Measurements from ENCODE around the gene GPR176. TPM values are rescaled to one million over a fixed set of nuclear protein-coding genes. Genes with fewer than 3 reads are reported as not detected.

Gene GPR176
- total RNA-seq, 1 donor from 2014 or later = 78.3 TPM

DNA sequence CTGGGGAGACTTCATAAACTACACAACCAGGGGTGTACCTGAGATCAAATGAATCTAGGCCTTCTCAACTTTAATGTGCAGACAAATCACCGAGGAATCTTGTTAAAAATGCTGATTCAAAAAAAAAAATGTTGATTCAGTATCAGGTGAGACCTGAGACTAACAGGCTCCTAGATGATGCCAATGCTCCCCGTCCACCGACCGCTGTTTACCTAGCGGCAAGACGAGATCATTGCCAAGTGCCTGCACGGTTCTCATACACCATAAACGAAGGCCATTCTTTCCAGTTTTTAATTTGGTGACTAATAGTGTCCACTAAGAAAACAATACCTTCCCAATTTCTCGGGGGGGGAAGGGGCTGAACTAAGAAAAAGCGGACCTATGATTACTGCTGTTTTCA lies 134.9 kb downstream of the GPR176 start:
- no peak for DNase-seq (ENCODE audit: low read depth, low spot score)

DNA sequence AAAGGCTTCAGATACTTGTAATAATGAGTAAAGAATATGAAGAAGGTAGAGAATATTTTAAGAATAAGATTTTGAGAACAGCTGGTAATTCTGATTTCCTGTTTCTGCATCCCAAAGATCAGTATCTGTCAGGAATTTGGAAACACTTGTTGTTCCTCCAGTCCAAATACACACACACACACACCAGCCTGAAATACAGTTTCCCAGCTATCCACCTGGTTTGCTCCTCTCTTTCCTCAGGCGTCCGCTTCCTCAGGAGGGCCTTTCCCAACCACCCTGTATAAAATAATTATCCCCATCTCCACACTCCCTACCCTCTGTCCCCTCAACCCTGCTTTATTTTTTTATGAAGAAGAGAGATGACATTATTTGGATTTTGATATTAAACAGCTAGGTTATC lies 135.4 kb downstream of the GPR176 start:
- no peak for DNase-seq (ENCODE audit: low read depth, low spot score)

DNA sequence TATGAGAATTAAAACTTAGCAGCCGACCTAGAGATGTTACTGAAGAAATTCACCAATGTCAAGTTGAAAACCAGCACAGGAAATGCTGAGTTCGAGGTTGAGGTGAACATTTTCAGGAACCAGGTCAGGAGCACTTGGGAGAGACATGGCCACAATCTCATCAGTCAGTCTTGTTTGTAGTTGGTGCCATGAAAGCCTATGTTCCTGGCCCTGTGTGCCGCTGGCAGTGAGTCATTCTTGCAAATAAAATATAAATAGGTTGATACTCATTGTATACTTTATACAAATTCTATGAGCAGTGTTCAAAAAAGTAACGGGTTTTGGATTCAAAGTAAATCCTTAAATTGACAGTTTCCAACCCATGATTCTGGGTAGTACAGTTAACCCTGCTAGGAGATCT lies 135.9 kb downstream of the GPR176 start:
- DNase-seq (ENCODE audit: low read depth, low spot score) = no peak

DNA sequence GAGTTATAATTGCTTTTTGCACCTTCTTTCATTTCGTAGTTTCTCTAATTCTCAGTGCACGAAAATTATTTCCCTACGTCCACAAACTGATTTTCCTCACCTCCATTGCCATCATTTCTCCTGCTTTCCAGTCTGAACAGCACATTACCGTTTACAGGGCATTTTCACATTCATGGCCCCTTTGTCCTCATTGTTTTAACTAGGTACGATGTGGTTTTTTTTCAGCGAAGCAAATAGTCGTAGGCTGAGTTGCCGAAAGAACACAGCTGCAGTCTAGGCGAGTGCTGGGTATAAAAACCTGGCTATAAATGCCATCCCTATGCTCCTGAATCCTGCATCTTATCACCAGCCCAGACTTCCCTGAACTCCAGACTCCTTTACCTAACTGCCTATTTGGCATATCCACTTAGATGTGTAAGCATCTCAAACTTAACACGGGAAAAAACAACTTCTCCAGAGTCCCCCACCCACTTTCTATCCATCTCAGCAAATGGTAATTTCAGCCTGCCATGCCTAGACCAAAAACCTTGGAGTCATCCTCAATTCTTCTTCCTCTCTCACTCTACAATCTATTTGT lies 136.7 kb downstream of the GPR176 start:
- no peak for DNase-seq (ENCODE audit: low read depth, low spot score)

DNA sequence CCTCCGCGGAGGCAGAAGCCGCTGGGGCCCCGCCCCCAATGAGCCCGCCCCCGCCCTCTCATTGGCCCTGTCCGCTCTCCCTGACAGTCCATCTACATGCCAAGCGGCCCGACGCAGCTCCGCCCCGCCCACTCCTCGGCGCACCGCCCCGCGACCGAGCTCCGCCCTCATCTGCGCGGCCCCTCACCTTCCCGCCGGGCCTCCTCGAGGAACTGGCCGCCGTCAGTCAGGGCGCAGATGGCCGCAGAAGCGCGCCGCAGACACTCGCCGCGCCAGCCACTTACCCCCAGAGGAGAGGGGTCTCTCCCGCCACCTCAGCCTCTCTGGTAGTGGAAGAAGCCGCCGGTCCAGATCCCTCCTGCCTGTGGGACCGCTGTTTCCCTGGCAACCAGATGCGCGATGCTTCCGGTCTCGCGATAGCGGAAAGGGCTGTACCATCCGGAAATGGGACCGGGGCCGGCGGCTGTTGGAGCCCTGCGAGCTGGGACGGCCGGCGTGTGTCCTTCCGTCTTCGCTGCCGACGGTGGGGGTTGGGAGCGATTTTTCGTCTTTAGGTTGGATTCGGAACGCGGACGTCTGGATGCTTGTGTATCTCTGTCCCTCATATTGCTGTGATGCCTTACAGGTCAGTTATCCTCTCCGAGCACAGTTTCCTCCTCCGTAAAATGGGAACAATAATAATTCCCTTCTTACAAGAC lies 137.5 kb downstream of the GPR176 start, which contains the start of gene FSIP1:
Gene FSIP1 (minus strand): TSS at position 401 of the 698 bp plus-strand sequence. CDS start 6,317 bp downstream, outside the sequence.
- peak; percentile 76 for DNase-seq (ENCODE audit: low read depth, low spot score)

DNA sequence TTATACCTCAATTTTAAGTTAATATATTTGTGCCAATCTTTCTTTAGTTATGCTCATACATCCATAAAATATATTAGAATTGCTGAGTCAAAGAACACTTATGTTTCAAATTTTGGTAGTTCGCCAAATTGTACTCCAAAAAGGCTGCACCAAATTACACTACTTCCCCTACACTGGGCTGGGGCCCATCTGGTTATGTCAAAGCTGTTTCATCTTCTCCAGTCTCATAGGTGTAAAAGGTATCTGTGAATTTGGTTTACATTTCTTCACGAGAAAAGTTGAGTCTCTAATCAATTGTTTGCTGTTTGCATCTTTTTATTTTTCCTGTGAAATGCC lies 138.1 kb downstream of the GPR176 start:
- no peak for DNase-seq (ENCODE audit: low read depth, low spot score)

DNA sequence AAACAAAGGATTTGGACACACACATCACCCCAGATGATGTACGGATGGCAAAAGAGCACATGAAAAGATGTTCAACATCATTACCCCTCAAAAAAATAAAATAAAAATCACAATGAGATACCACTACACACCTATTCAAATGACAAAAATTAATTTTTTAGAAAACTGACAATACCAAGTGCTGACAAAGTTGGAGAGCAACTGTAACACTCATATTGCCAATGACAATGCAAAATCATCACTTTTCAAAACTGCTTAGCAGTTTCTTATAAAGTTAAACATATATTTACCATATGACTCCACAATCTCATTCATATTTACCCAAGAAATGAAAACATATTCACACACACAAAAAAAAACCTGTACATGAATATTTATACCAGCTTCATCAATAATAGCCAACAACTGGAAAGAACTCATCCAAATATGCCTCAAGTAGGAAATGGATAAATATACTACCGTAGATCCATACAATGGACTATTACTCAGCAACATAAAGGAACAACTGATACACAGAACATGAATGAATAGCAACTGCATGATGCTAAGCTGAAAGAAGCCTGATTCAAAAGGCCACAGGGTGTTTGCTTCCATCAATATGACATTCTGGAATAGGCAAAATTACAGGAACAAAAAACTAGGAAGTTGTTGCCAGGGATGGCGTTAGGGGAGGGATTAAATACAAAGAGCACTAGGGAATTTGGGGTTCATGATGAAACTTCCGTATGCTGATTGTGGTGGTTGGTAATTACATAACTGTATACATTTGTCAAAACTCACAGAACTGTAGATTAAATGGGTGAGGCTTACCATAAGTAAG lies 138.7 kb downstream of the GPR176 start:
- DNase-seq (ENCODE audit: low read depth, low spot score) = no peak

DNA sequence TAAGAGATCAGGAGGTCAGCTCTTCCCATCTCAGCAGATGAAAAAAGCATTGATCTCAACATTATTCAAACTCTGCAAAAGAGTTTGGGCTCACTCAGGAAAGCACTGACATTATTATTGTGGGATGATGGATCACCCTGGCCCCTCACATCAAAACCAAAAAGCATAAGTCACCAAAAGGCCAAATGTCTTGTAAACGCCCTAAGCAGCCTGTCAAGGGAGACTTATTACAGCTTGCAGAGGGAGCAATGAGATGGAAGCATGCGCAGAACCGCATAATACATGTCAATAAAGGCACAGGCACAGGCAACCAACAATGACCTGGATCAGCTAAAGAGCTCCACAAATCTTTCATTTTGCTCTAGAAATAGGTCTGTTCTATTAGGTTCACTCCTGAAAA lies 142.0 kb downstream of the GPR176 start:
- no peak for DNase-seq (ENCODE audit: low read depth, low spot score)

DNA sequence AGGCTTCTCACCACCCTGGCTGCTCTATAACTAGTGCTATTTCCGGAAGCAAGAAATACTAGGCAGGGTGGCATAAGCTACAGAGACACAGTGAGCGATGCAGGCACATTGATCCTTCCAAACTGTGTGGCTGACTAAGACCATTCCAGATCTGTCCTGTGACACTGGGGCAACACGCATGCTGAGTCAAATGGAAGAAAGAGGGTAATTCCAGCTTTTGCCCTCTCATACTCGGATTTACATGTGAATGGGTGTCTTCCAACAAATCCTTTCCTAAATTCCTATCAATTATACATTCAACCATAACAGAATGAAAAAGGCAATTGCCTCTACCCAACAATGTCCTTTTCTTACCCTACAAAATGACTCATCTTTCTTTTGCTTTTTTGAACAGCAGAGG lies 142.6 kb downstream of the GPR176 start:
- no peak for DNase-seq (ENCODE audit: low read depth, low spot score)

DNA sequence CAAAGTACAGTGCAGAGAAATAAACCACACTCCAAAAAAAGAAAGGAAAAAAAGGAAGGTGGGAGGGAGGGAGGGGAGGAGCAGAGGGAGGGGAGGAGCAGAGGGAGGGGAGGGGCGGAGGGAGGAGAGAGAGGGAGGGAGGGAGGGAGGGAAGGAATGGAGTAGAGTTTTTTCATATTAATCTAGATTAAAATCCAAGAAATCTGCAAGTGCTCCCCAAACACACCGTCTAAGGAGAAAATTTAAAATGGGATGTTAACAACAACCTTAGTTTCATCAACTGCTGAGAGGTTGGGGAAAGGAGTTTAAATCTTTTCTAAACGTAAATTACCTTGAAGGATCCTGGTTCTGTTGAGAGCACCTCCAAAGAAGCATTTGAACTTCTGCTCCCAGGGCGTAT lies 144.0 kb downstream of the GPR176 start:
- DNase-seq (ENCODE audit: low read depth, low spot score) = no peak

DNA sequence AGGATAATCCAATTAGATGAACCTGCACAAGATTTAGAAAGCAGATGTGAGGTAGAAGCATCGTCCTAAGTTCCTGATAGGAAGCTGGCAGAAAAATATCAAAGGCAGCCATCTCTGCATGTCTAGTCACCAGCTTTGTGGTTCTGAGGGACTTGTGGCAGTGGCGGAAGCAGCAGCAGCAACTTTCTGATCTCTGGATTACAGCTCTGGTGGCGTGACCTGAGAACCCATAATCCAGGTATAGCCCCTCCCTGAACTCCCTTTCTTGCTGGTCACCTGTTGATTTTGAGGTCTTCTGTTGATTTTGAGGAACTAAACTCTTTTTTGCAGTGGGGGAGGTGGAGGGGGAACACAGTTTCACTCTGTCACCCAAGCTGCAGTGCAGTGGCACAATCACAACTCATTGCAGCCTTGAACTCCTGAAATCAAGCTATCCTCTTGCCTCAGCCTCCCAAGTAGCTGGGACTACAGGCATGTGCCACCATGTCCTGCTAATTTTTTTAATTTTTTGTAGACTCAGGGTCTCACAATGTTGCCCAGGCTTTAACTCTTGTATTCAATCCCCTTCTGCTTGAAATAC lies 145.3 kb downstream of the GPR176 start:
- DNase-seq (ENCODE audit: low read depth, low spot score) = no peak

DNA sequence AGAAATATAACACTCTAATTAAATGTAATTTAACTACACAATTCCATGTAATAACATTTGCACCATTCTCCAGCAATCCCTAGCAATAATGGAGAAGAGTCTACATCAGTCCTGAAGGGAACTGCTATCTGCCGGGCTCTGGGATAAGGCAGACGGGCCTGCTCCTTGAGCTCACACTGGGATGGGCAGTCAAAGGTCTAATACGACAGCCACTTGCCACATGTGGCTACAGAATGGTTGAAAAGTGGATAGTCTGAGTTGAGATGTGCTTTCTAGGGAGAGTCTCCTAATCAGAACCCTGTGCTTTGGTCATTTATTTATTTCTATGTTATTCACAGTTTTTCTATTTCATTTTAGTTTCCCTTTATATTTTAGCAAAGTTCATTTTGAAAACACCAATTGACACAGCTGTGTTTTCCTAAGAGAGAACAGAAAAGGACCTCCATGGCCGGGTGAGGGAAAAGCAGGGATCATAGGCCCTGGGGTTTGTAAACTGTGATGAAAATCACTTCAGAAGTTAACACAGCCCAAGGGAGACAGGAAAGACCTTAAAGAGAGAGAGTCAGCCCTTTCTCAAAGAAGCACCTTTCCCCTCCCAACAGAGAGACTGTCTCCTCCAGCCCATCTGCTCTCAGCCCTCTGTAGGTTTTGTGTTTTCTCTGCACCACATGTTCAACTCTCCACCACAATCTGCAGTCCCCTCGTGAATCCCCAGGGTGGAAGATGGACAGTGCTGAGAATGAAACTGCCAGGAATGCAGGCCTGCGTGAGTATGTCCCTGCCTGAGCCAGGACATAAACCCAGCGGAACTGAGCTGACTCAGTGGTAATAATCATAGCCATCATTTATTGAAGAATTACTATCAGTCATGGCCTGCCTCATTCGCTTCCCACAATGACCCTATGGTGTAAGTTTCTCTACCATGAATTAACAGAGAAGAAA lies 149.0 kb downstream of the GPR176 start:
- DNase-seq (ENCODE audit: low read depth, low spot score) = no peak

DNA sequence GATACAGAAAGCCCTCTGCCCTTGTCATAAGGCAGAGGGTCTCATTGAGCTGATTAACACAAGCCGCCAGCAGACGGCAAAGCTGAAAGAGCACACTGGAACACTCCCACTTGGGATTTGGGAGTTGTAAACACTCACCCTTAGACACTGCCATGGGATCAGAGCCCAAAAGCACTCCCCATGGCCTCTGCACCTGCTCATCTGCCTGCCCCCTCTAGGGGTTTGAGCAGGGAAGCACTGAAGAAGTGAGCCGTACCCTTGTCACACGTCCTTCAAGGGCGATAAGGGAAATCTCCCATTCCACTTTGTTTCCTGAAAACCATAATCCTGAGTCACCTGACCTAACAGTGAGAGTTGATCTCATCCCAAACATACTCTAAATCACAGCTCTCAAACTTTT lies 152.1 kb downstream of the GPR176 start:
- DNase-seq (ENCODE audit: low read depth, low spot score) = no peak

DNA sequence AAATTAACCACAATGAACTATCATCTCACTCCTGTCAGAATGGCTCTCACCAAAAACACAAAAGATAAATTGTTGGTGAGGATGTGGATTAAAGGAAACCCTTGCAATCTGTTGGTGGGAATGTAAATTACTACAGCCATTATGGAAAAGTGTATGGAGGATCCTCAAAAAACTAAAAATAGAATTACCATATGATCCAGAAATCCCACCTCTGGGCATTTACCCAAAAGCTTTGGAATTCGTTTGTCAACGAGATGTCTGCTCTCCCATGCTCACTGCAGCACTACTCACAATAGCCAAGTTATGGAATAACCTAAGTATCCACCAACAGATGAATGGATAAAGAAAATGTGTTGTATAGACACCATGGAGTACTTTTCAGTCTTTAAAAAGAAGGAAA lies 159.1 kb downstream of the GPR176 start:
- no peak for DNase-seq (ENCODE audit: low read depth, low spot score)

DNA sequence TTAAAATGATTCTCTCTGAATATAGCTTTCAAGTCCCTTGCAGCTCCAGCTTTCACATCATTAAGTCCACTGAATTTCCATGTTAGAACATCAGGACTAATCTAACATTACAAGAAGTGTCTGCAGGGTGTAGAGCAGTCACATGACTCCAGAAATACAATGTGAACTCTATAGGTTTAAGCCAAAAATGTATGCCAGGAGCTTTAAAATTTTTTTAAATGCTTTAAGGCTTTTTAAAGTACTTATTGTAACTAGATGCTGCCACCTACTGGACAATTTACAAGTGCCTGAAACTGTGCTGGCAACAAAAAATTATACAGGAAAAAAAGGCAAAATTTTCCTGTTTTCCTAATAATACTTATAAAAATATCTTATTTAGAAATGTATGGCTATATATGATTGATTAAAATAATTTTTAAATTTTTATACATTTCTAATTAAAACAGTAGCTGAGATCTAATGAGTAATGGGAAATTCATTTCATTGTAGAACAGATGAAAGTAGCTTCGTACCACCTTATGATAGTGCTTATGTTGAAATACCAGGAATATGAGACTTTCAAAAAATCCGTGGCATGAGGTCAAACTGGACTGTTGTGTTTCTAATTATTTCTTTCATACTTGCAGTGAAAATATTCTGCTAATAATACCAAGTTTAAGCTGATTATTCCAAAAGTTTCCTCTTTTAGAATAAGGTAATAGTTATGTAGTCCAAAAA lies 163.1 kb downstream of the GPR176 start:
- DNase-seq (ENCODE audit: low read depth, low spot score) = peak; percentile 39

DNA sequence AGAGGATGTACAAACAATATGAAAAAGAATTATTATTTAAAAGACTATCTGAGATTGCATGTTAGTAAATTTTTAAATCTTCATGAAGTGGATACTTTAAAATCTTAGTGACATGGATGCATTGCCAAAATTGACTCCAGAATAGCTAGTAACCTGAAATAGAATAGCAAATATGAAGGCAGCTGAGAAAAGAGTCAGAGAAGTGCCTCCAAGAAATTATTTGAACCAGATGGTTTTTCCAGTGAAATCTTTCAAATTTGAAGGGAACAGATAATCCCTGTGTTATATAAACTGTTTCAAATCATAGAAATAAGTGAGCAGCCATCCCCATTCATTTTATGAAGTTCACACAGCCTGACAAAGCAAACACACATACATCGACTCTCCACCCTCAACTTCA lies 167.1 kb downstream of the GPR176 start:
- no peak for DNase-seq (ENCODE audit: low read depth, low spot score)

DNA sequence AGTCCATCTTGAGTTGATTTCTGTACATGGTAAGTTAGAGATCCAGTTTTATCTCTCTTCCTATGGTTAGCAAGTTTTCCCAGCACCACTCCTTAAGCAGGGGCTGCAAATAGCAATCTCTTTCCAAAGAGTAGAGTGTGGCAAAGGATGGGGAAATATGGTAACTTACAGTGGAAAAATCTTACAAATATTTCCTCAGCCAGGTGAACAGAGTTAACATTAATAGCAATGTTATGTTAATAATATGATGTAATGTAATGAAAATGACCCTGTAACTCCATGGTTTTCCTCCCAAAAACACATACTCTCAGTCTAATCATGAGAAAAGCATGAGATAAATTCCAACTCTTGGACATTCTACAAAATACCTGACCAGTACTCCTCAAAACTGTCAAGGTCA lies 167.8 kb downstream of the GPR176 start:
- no peak for DNase-seq (ENCODE audit: low read depth, low spot score)

Measured in pulmonary artery endothelial cell (primary cell).